ENCODE data around the gene HSPA12A.
"Not testable (repeated sequence)": the region's sequence is repeated elsewhere in the genome, so short reads cannot be mapped to it uniquely, and the experiment has no call there.

Gene HSPA12A

DNA sequence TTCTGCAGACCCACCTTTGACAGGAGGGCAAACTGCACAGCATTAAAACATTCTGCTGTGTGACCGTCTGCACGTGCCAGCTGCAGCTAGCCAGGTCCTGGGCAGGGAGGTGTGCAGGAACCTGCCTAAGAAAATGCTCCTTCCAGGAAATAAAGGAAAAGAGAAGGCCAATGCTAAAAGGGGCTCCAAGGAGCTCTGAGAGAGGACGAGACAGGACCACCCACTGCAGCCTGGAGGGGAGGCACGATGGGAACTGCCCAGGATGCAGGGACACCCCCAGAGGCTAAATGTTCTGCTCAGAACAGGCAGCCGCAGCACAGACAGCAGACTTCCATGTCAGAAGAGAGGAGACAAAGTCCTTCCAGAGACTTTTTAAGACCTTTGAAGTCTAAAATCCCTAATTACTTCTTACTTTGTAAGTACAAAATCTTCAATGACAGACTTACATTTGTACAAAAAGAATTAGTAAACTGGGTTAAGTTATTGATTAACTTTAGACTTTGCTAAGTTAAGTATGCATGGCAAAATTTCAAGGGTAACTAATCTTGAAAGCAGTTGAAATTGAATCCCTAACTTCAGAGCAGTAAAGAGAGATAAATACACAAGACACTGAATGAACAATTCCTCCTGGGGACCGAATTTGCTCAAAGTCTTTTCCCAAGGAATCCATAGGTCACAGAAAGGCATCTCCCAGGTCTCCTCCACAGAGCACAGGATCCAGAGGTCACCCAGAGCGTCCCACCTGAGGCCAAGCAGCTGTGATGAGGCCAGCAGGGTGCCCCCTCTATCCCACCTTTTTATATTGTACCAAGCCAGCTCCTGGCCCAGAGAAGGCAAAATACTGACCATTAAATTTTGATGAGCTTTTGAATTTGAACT, 21.5 kb downstream of the HSPA12A start:
- peaks cover 6% of the 10 kb centered on the region for H3K4me1 ChIP-seq (ENCODE audit: control insufficient read depth, low read depth, low read length)
- H3K36me3 ChIP-seq (ENCODE audit: control insufficient read depth, low read depth, low read length) = no peaks in the 10 kb centered on the region
- no peak overlapping the region for H3K27ac ChIP-seq (ENCODE audit: low read length)

DNA sequence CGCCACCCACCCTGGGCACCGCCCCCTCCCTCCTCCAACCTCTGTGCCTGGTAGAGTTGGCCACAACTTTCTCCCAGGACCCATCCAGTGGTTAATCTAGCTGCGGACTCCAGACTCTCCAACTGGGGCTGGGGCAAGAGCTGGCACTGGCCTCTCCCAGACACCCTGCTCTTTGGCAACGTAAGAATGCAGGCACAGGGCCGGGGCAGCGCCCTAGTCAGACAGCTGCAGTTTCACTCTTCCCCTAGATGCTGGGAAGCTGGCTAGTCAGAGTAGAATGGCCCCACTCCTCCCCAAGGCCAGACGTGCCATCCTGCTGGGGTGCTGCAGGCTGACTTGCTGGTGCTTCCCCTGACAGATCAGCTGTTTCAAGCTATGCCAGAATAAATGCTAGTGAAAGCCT, 22.1 kb downstream of the HSPA12A start:
- Histone ChIP-seq H3K36me3 (ENCODE audit: control insufficient read depth, low read depth, low read length) (no peaks in the 10 kb centered on the region), H3K9ac (ENCODE audit: low read length) (no peak overlapping the region), H3K4me3 (ENCODE audit: low read length) (no peak overlapping the region), H3K9me3 (ENCODE audit: control insufficient read depth, low read depth, low read length) (no peaks in the 10 kb centered on the region), H3K4me1 (ENCODE audit: control insufficient read depth, low read depth, low read length) (peaks cover 6% of the 10 kb centered on the region), H3K27me3 (ENCODE audit: control insufficient read depth, insufficient read depth, low read length) (no peaks in the 10 kb centered on the region), H3K27ac (ENCODE audit: low read length) (no peak overlapping the region)

More for the DNA sequence above, 21.5 kb downstream of the HSPA12A start:
- Histone ChIP-seq H3K9ac (ENCODE audit: low read length) (no peak overlapping the region), H3K4me3 (ENCODE audit: low read length) (no peak overlapping the region), H3K9me3 (ENCODE audit: control insufficient read depth, low read depth, low read length) (no peaks in the 10 kb centered on the region), H3K27me3 (ENCODE audit: control insufficient read depth, insufficient read depth, low read length) (no peaks in the 10 kb centered on the region)

DNA sequence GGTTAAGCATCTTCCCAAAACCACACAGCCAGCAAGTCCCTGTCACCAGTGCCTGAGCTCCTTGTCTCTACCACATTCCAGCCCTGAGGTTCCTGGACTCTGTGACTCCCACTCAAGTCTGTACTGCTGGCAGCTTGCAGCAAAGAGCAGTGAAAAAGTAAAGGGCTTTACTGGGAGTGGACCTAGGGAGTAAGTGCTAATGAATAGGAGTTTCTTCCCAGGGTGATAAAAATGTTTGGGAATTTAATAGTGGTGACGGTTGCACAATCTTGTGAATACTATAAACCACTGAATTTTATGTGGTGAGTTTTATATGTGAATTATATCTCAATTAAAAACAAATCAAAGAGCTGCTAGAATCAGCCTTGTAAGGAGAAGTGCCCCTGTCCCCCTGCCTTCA, 22.6 kb downstream of the HSPA12A start:
- Histone ChIP-seq H3K36me3 (ENCODE audit: control insufficient read depth, low read depth, low read length) (no peaks in the 10 kb centered on the region), H3K4me1 (ENCODE audit: control insufficient read depth, low read depth, low read length) (peaks cover 6% of the 10 kb centered on the region)

DNA sequence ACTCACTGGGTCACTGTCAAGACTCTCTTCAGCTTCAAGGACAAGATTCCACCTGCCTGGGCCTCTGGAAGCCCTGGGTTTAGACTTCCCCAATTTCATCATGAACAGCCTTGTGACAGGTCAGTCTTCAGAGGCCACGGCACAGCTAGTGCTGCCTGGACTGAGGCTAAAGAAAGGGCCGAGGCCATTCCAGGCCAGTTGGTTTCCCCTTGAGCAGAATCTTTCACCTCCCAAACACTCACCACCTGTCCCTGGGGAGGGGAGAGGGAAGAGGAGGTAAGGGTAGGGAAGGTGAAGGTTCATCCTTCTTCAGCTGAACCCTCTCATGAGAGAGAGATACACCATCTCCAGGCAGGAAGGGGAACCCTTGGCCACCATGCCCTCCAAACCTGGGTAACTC, 24.3 kb downstream of the HSPA12A start:
- no peak overlapping the region for H3K4me3 ChIP-seq (ENCODE audit: low read length)
- H3K9me3 ChIP-seq (ENCODE audit: control insufficient read depth, low read depth, low read length) = no peaks in the 10 kb centered on the region
- no peak overlapping the region for H3K27ac ChIP-seq (ENCODE audit: low read length)
- no peaks in the 10 kb centered on the region for H3K27me3 ChIP-seq (ENCODE audit: control insufficient read depth, insufficient read depth, low read length)
- no peaks in the 10 kb centered on the region for H3K36me3 ChIP-seq (ENCODE audit: control insufficient read depth, low read depth, low read length)
- H3K9ac ChIP-seq (ENCODE audit: low read length) = no peak overlapping the region
- peaks cover 6% of the 10 kb centered on the region for H3K4me1 ChIP-seq (ENCODE audit: control insufficient read depth, low read depth, low read length)

More for the DNA sequence above, 22.6 kb downstream of the HSPA12A start:
- Histone ChIP-seq H3K9me3 (ENCODE audit: control insufficient read depth, low read depth, low read length) (no peaks in the 10 kb centered on the region), H3K4me3 (ENCODE audit: low read length) (no peak overlapping the region), H3K27ac (ENCODE audit: low read length) (no peak overlapping the region), H3K27me3 (ENCODE audit: control insufficient read depth, insufficient read depth, low read length) (no peaks in the 10 kb centered on the region), H3K9ac (ENCODE audit: low read length) (no peak overlapping the region)

DNA sequence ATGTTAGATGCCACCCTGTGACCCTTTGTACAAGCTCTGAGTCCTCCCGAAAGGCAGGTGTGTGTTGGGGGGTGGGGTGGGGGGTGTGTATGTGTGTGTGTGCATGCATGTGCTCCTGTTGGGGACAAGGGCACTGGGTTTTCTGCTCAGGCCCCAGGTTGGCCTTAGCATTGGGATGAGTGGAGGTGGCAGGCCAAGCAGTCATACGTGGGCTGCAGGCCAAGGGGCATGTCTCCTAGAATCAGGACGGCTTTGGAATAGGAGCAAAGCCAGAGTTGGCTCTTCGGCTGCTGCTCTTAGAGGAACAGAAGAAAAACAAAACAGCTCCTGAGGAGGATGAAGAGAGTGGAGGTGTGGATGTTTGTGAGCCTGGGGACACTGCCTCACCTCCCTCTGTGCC, 26.0 kb downstream of the HSPA12A start:
- Histone ChIP-seq H3K9me3 (ENCODE audit: control insufficient read depth, low read depth, low read length) (no peaks in the 10 kb centered on the region), H3K9ac (ENCODE audit: low read length) (no peak overlapping the region), H3K27me3 (ENCODE audit: control insufficient read depth, insufficient read depth, low read length) (no peaks in the 10 kb centered on the region), H3K4me1 (ENCODE audit: control insufficient read depth, low read depth, low read length) (no peaks in the 10 kb centered on the region), H3K4me3 (ENCODE audit: low read length) (no peak overlapping the region), H3K36me3 (ENCODE audit: control insufficient read depth, low read depth, low read length) (no peaks in the 10 kb centered on the region), H3K27ac (ENCODE audit: low read length) (no peak overlapping the region)

DNA sequence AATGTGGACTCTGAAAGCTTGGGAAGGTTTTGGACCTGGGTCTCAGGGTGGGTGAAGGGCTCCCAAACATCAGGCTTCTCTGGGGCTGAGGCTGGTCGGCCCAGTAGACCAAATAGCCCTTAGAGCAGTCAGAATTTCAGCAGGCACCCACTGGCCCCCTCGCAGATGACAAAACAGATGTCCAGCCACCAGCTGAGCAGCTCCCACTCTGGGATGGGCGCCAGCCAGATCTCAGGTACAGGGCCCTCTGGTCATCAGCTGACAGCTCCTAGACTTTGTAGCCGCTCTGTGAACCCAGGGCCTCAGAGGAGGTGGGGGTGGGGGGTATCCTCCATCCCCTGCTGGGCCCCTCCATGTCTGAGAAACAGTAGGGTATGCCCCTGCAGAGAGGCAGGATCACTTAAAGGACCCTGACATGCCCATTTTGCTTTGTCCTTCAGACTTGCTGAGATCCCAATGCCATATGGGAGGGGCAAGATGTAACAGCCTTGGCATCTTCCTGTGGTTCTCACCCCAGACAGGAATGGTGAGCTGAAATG, 26.5 kb downstream of the HSPA12A start:
- Histone ChIP-seq H3K9me3 (ENCODE audit: control insufficient read depth, low read depth, low read length) (no peaks in the 10 kb centered on the region), H3K9ac (ENCODE audit: low read length) (no peak overlapping the region), H3K4me3 (ENCODE audit: low read length) (no peak overlapping the region), H3K36me3 (ENCODE audit: control insufficient read depth, low read depth, low read length) (no peaks in the 10 kb centered on the region), H3K27me3 (ENCODE audit: control insufficient read depth, insufficient read depth, low read length) (no peaks in the 10 kb centered on the region), H3K27ac (ENCODE audit: low read length) (no peak overlapping the region), H3K4me1 (ENCODE audit: control insufficient read depth, low read depth, low read length) (no peaks in the 10 kb centered on the region)

DNA sequence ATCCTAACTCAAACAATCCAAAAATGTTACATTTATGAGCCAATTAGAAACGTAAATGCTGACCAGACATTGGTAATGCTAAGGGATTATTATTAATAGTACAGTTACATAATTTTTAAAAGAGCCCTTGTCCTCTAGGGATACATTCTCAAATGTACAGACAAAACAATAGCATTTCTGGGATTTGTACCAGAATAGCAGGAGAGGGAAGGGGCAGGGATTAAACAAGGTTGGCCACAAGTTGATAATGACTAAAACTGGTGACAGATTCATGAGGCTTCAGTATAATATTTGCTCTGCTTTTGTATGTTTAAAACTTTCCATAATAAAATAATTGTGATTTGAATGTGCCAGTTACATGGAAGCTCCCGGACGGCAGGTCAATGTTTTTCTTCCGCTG, 27.0 kb downstream of the HSPA12A start:
- Histone ChIP-seq H3K4me3 (ENCODE audit: low read length) (no peak overlapping the region), H3K36me3 (ENCODE audit: control insufficient read depth, low read depth, low read length) (no peaks in the 10 kb centered on the region), H3K27me3 (ENCODE audit: control insufficient read depth, insufficient read depth, low read length) (no peaks in the 10 kb centered on the region), H3K4me1 (ENCODE audit: control insufficient read depth, low read depth, low read length) (no peaks in the 10 kb centered on the region), H3K27ac (ENCODE audit: low read length) (no peak overlapping the region), H3K9me3 (ENCODE audit: control insufficient read depth, low read depth, low read length) (no peaks in the 10 kb centered on the region), H3K9ac (ENCODE audit: low read length) (no peak overlapping the region)

DNA sequence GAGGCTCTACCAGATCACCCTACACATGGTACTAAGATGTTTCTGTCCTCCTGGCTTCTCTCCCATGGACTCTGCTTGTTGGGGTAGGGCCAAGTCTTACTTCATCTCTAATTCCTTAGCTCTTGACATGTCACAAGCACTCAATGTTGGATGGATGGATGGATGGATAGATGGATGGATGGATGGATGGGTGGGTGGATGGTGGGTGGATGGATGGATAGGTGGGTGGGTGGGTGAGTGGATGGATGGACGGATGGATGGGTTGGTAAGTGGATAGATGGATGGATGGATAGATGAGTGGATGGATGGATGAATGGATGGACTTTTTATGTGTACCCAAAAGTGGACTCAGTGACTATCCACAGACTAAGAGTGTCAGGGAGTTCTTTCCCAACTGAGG, 28.5 kb downstream of the HSPA12A start:
- Histone ChIP-seq H3K4me3 (ENCODE audit: low read length) (no peak overlapping the region), H3K9me3 (ENCODE audit: control insufficient read depth, low read depth, low read length) (no peaks in the 10 kb centered on the region), H3K36me3 (ENCODE audit: control insufficient read depth, low read depth, low read length) (no peaks in the 10 kb centered on the region), H3K4me1 (ENCODE audit: control insufficient read depth, low read depth, low read length) (no peaks in the 10 kb centered on the region), H3K27ac (ENCODE audit: low read length) (no peak overlapping the region), H3K9ac (ENCODE audit: low read length) (no peak overlapping the region), H3K27me3 (ENCODE audit: control insufficient read depth, insufficient read depth, low read length) (no peaks in the 10 kb centered on the region)

DNA sequence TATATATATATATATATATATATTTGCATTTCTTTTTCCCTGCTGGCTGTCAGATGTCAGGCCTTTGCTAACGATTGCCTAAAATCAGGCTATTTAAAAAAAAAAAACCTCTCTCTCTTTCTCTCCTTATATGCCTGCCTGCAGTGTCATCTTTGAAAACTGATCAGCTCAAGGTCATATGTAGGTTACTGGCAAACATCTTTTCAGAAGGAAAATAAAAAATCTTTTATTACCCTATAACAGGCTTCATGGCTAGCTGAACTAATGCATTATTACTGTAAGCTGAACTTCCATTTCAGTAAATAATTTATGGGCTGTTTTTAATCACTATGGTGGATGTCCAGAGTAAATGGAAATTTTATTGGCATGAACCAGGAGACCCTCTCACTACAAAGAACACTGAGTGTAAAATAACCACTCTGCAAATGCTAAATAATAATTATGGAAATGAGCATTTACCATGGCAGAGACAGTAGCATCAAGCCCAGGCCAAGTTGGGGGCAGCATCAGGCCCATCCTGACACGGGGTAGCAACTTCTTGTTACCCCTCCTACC, 29.3 kb downstream of the HSPA12A start:
- Histone ChIP-seq H3K9ac (ENCODE audit: low read length) (no peak overlapping the region), H3K27ac (ENCODE audit: low read length) (no peak overlapping the region), H3K27me3 (ENCODE audit: control insufficient read depth, insufficient read depth, low read length) (no peaks in the 10 kb centered on the region), H3K9me3 (ENCODE audit: control insufficient read depth, low read depth, low read length) (no peaks in the 10 kb centered on the region), H3K36me3 (ENCODE audit: control insufficient read depth, low read depth, low read length) (no peaks in the 10 kb centered on the region), H3K4me3 (ENCODE audit: low read length) (no peak overlapping the region), H3K4me1 (ENCODE audit: control insufficient read depth, low read depth, low read length) (no peaks in the 10 kb centered on the region)

DNA sequence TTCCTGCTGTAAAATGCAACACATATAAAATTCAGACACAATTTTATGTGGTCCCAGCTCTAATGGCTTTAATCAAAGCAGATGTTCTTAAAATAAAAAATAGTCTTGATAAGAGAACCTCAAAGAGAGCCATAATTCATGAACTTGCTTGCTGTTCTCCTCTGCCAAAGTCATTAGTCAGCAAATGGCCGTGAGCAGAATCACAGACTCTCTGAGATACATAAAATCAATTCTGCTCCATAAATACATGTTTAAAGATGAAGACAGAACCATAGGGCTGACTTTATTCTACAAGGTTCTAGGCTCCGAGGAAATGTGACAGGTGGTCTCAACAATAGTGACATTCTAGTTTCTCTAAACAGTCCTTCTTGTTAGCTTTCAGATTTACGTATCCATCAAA, 29.8 kb downstream of the HSPA12A start:
- peaks cover 1% of the 10 kb centered on the region for H3K4me1 ChIP-seq (ENCODE audit: control insufficient read depth, low read depth, low read length)
- no peak overlapping the region for H3K9ac ChIP-seq (ENCODE audit: low read length)
- H3K4me3 ChIP-seq (ENCODE audit: low read length) = no peak overlapping the region
- no peaks in the 10 kb centered on the region for H3K27me3 ChIP-seq (ENCODE audit: control insufficient read depth, insufficient read depth, low read length)
- no peaks in the 10 kb centered on the region for H3K36me3 ChIP-seq (ENCODE audit: control insufficient read depth, low read depth, low read length)
- H3K9me3 ChIP-seq (ENCODE audit: control insufficient read depth, low read depth, low read length) = no peaks in the 10 kb centered on the region
- H3K27ac ChIP-seq (ENCODE audit: low read length) = no peak overlapping the region

DNA sequence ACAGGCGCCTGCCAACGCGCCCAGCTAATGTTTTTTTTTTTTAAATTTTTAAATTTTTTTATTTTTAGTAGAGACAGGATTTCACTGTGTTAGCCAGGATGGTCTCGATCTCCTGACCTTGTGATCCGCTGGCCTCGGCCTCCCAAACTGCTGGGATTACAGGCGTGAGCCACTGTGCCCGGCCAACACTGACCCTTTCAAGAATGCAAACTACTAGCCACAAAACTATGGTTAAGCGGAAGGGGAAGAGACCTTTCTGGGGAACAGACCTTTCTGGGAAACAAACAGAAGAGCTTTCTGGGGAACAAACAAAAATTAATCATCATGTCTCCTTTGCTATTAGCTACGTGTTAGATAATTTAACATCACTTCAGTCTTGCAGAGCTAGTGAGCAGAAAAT, 30.6 kb downstream of the HSPA12A start:
- H3K9ac ChIP-seq (ENCODE audit: low read length); H3K4me1 ChIP-seq (ENCODE audit: control insufficient read depth, low read depth, low read length); H3K9me3 ChIP-seq (ENCODE audit: control insufficient read depth, low read depth, low read length); H3K4me3 ChIP-seq (ENCODE audit: low read length); H3K36me3 ChIP-seq (ENCODE audit: control insufficient read depth, low read depth, low read length); H3K27ac ChIP-seq (ENCODE audit: low read length); H3K27me3 ChIP-seq (ENCODE audit: control insufficient read depth, insufficient read depth, low read length): not testable (repeated sequence)

DNA sequence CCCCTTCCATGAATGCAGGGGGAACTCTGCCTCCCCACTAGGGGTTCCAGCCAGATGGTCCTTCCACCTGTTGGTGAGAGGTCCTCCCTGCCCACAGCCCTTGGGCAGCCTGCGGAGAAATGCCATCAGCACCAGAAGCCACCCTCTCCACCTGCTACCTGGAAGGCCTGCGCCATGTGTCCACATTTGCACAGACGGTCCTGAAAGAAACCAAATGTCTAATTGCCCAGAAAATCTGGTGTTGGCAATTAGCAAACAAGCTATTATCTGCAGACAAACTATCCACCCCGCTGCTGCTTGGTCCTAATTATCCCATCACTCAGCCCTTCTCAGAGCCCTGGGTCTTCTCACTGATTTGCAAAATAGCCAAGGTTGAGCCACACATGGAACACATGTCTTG, 32.3 kb downstream of the HSPA12A start:
- Histone ChIP-seq H3K36me3 (ENCODE audit: control insufficient read depth, low read depth, low read length) (no peaks in the 10 kb centered on the region), H3K27me3 (ENCODE audit: control insufficient read depth, insufficient read depth, low read length) (no peaks in the 10 kb centered on the region), H3K9me3 (ENCODE audit: control insufficient read depth, low read depth, low read length) (no peaks in the 10 kb centered on the region), H3K27ac (ENCODE audit: low read length) (no peak overlapping the region), H3K9ac (ENCODE audit: low read length) (no peak overlapping the region), H3K4me1 (ENCODE audit: control insufficient read depth, low read depth, low read length) (peaks cover 14% of the 10 kb centered on the region), H3K4me3 (ENCODE audit: low read length) (no peak overlapping the region)

Data from iPS-18a (cell line).